Thoracic aorta (tissue), 2 donors: ENCODE data around the gene FBXW5. TPM values are rescaled to one million over a fixed set of nuclear protein-coding genes. Genes with fewer than 3 reads are reported as not detected.

Source experiments
- ATAC-seq: fragments of 150-250 bp; one replicate; pipeline ENCODE4 v1.8.0; 2017; ENCODE audit warnings: low read depth; ENCODE audit not compliant: insufficient number of reproducible peaks, low FRiP score
- DNase-seq: peaks from one replicate; pipeline ENCODE4 v3.0.0-alpha.2; 2020; ENCODE audit warnings: low spot score
- H3K27ac ChIP-seq, 2 donors: fragments of 200-600 bp; sonication (generic); 1 replicate in 1 of 2; 2 replicates in 1 of 2; pipeline ENCODE4 v1.5.1; 2016; ENCODE audit warnings: mild to moderate bottlenecking in 2 of 2, moderate library complexity in 2 of 2
- H3K27me3 ChIP-seq: fragments of 200-600 bp; sonication (generic); replicated peaks from 2 replicates; pipeline ENCODE4 v1.6.0; 2016; ENCODE audit warnings: mild to moderate bottlenecking; ENCODE audit not compliant: insufficient read depth
- H3K36me3 ChIP-seq: fragments of 200-600 bp; sonication (generic); one replicate; pipeline ENCODE4 v1.5.1; 2016
- H3K4me1 ChIP-seq, 2 donors: fragments of 200-600 bp; sonication (generic); 1 replicate in 1 of 2; 2 replicates in 1 of 2; pipeline versions ENCODE4 v1.5.1 to v1.6.0; 2016; ENCODE audit warnings: low read depth in 2 of 2, mild to moderate bottlenecking in 1 of 2; ENCODE audit not compliant: control insufficient read depth in 1 of 2
- H3K4me3 ChIP-seq: fragments of 200-600 bp; sonication (generic); 2 replicates; pipeline ENCODE4 v1.5.1; 2016; ENCODE audit warnings: mild to moderate bottlenecking
- H3K9me3 ChIP-seq: fragments of 200-600 bp; sonication (generic); 2 replicates; pipeline ENCODE4 v1.5.1; 2016
- total RNA-seq, 2 donors: library from RNA; depleted of rRNA; stranded (reverse); fragments of >200 nt; gene quantifications; one replicate each; pipeline versions ENCODE4 v1.1.0 to v1.2.3, GENCODE V29; 2016
- TF ChIP-seq, protein P1 (sequence below): fragments of 200-600 bp; sonication (generic); IDR thresholded peaks from one replicate; pipeline ENCODE4 v1.5.1; 2019; ENCODE audit warnings: antibody characterized with exemption

Gene FBXW5
- total RNA-seq, 2 donors from 2014 or later: 176 to 383 TPM

DNA sequence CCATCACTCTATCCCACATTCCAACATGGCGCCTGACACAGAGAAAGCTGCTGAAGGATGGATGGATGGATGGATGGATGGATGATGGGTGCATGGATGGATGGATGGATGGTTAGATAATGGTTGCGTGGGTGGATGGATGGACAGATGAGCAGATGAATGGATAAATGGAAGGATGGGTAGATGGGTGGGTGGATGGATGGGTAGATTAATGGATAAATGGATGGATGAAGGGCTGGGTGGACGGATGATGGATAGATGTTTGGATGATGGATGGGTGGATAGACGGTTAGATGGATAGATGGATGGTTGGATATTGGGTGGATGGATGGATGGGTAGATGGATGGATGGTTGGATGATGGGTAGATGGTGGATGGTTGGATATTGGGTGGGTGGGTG is 12.1 kb upstream of the FBXW5 start:
- no peak for DNase-seq
- H3K4me1 ChIP-seq: peaks cover 6 to 9% of the 10 kb centered on the region in 2 donors
- no peak overlapping the region for H3K4me3 ChIP-seq
- TF ChIP-seq, protein P1, sequence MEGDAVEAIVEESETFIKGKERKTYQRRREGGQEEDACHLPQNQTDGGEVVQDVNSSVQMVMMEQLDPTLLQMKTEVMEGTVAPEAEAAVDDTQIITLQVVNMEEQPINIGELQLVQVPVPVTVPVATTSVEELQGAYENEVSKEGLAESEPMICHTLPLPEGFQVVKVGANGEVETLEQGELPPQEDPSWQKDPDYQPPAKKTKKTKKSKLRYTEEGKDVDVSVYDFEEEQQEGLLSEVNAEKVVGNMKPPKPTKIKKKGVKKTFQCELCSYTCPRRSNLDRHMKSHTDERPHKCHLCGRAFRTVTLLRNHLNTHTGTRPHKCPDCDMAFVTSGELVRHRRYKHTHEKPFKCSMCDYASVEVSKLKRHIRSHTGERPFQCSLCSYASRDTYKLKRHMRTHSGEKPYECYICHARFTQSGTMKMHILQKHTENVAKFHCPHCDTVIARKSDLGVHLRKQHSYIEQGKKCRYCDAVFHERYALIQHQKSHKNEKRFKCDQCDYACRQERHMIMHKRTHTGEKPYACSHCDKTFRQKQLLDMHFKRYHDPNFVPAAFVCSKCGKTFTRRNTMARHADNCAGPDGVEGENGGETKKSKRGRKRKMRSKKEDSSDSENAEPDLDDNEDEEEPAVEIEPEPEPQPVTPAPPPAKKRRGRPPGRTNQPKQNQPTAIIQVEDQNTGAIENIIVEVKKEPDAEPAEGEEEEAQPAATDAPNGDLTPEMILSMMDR: no peak
- H3K27ac ChIP-seq: no peak overlapping the region
- no peaks in the 10 kb centered on the region for H3K36me3 ChIP-seq
- ATAC-seq: no peak
- H3K27me3 ChIP-seq: no peaks in the 10 kb centered on the region
- no peaks in the 10 kb centered on the region for H3K9me3 ChIP-seq

DNA sequence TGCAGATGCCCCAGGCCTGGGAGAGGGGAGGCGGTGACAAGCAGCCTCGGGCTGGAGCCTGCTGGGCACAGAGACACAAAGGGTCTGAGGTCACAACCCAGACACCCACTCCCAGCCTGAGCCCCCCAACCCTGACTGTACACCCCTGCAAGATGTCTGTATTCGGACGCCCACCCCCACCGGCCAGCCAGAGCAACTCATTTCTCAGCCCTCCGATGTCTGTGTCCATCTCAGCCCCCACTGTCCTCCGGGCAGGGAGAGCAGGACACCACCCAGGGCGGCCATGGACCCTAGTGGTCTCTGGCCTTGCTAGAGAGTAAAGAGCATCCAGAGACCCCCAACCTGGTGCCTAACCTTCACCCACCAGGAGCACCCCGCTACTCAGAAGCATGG is 11.4 kb upstream of the FBXW5 start:
- DNase-seq (no peak), ATAC-seq (no peak)
- H3K36me3 ChIP-seq: no peaks in the 10 kb centered on the region
- no peak overlapping the region for H3K4me3 ChIP-seq
- TF ChIP-seq, protein P1: no peak
- H3K9me3 ChIP-seq: no peaks in the 10 kb centered on the region
- H3K4me1 ChIP-seq: peaks cover 2 to 3% of the 10 kb centered on the region in 2 donors
- H3K27me3 ChIP-seq: no peaks in the 10 kb centered on the region
- no peak overlapping the region for H3K27ac ChIP-seq

DNA sequence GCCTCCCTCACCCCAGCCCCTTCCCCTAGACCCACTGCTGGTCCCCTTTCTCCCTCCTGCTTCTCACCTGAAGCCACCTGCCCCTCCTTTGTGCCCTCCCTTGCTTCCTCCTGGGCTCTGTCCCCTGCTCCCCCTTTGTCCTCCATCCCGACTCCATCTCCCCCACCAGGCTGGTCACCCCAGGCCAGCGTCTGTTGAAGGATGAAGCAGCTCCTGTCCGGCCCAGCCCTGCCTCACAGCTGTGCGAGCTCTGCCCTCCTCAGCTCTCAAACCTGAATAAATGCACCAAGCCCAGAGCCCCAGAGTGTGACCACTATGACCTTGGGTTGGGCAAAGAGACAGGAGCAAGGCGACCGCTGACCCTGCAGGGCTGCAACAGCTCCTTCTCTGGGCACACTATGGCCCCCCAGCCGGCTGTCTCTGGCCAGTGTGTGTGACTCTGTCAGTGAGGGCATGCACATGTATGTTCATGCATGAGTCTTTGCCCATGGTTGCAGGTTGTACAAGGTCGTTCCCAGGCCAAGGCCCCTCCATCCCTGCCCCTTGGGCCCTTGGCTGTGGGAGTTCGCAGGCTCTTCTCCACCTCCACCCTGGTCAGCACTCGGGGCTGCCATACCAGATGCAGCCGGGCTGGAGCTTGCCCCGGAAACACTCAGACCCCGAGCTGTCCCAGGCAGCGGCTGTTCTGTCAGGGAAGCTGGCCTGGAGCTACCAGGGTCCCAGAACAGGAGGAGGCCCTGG is 10.8 kb upstream of the FBXW5 start:
- ATAC-seq (no peak), DNase-seq (no peak)
- H3K36me3 ChIP-seq: no peaks in the 10 kb centered on the region
- no peak overlapping the region for H3K27ac ChIP-seq
- no peak overlapping the region for H3K4me3 ChIP-seq
- H3K9me3 ChIP-seq: no peaks in the 10 kb centered on the region
- H3K27me3 ChIP-seq: no peaks in the 10 kb centered on the region
- H3K4me1 ChIP-seq: peaks cover 3 to 6% of the 10 kb centered on the region in 2 donors
- TF ChIP-seq, protein P1: no peak

DNA sequence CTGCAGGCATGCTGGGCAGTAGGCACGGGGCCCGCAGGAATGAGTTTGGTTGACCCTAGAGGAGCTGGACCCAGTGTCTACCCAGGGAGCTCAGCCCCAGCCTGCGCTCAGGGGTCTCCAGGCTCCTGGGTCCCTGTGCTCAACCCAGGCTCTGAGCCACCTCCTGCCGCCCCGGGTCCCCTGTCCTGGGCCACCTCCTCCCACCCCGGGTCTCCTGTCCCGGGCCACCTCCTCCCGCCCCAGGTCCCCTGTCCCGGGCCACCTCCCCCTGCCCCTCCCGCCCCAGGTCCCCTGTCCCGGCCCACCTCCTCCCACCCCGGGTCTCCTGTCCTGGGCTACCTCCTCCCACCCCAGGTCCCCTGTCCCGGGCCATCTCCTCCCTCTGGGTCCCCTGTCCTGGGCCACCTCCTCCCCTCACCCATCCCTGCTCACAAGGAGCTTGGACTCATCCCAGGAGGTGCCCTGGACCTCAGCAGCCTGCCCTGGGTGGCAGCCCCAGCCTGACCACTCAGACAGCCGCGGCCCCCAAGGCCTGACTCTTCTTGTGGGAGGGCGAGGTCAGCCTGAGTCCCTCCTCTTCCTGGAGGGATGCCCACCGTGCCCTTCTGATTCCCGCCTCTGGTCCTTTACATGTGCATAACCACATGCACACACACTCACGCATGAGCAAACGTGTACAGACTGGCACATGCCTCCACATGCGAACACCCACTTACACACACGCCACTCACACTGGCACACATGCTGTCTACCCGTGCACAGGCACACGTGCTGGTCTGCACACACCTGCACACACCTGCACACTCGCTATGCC is 9.9 kb upstream of the FBXW5 start:
- DNase-seq (no peak), ATAC-seq (no peak)
- H3K4me1 ChIP-seq: peaks cover 6 to 12% of the 10 kb centered on the region in 2 donors
- no peaks in the 10 kb centered on the region for H3K9me3 ChIP-seq
- no peak overlapping the region for H3K4me3 ChIP-seq
- H3K27me3 ChIP-seq: no peaks in the 10 kb centered on the region
- no peak overlapping the region for H3K27ac ChIP-seq
- H3K36me3 ChIP-seq: no peaks in the 10 kb centered on the region
- TF ChIP-seq, protein P1: no peak

DNA sequence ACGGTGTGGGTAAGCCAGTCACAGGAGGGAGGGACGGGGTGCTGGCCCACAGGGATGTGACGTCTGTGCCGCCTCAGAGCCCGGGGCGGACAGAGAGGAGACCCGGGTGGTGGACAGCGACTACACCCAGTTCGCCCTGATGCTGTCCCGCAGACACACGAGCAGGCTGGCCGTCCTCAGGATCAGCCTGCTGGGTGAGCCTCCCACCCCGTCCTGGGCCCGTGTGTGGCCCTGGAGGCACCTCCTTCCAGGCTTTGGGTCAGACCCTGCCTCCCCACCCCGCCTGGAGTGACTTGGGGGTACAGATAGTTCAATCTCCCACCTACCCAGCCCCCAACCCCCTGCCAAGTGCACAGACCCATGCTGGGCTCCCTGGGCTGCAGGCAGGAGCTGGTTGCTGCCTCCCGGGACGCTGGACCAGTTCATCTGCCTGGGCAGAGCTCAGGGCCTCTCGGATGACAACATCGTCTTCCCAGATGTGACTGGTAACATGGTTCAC is 9.3 kb upstream of the FBXW5 start:
- TF ChIP-seq, protein P1: no peak

More for the DNA sequence above, 9.3 kb upstream of the FBXW5 start:
- ATAC-seq (no peak), DNase-seq (no peak)
- H3K36me3 ChIP-seq: no peaks in the 10 kb centered on the region
- H3K27me3 ChIP-seq: no peaks in the 10 kb centered on the region
- H3K27ac ChIP-seq: no peak overlapping the region
- H3K4me1 ChIP-seq: peaks cover 11 to 16% of the 10 kb centered on the region in 2 donors
- H3K4me3 ChIP-seq: no peak overlapping the region
- no peaks in the 10 kb centered on the region for H3K9me3 ChIP-seq
